Mononuclear cell (primary cell): Measurements from ENCODE around the gene ATP6V0B. TPM values are rescaled to one million over a fixed set of nuclear protein-coding genes. Genes with fewer than 3 reads are reported as not detected.

Experiments
- H3K27me3 ChIP-seq: 2 replicates; pipeline ENCODE4 v1.6.0; 2011; ENCODE audit warnings: low read length, control low read depth; ENCODE audit not compliant: insufficient read depth
- H3K4me1 ChIP-seq: 2 replicates; pipeline ENCODE4 v1.5.1; 2011; ENCODE audit warnings: mild to moderate bottlenecking, low read length, control low read depth; ENCODE audit not compliant: insufficient read depth
- H3K4me3 ChIP-seq: 2 replicates; pipeline ENCODE4 v1.5.1; 2011; ENCODE audit warnings: mild to moderate bottlenecking, low read length, moderate library complexity
- H3K9me3 ChIP-seq: 2 replicates; pipeline ENCODE4 v1.5.1; 2011; ENCODE audit warnings: low read depth, mild to moderate bottlenecking, control low read depth, low read length
- total RNA-seq: library from RNA; depleted of rRNA; stranded (reverse); fragments of >200 nt; gene quantifications from one replicate; pipeline ENCODE4 v1.2.3, GENCODE V29; 2012

The ATP6V0B gene
- 73.1 TPM for total RNA-seq

DNA sequence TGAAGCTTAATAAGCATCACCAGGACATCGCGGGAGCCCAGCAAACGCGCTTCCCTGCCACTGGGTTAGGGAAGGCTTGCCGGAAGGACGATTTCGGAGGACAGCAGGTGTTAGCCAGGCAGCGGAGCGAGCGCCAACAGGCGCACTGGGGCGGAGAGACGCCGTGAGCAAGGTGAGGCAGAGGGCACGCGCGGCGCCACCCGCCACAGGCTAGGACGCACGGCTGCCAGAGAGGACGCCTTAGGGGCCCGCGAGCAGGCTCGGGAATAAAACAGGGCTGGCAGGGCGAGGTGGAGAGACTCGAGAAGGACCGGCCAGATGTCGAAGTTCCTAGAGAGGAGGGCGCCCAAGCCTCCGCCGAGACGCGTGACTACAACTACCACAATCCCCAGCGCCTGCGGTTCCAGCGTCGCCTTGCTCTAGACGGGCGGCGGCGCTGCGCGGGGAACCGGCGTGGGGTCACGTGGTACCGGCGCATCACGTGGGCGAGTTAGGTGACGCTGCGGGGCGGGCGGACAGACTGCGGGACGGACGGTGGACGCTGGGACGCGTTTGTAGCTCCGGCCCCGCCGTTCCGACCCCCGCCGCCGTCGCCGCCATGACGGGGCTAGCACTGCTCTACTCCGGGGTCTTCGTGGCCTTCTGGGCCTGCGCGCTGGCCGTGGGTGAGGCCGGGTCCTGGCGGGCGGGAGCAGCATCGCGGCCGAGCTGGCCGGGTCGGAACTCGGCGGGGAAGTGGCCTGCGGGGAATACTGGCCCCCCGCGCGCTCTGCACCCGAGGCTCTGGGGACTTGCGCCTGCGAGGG, at the start of gene ATP6V0B:
TSS of gene ATP6V0B (plus strand) at position 518 of the 806 bp plus-strand sequence. CDS start at position 599, 81 bp downstream.
- Histone ChIP-seq H3K9me3 (no peaks in the 10 kb centered on the region), H3K27me3 (no peaks in the 10 kb centered on the region), H3K4me3 (peak within 1 kb of the TSS; percentile 71), H3K4me1 (peaks cover 61% of the 10 kb centered on the region)

DNA sequence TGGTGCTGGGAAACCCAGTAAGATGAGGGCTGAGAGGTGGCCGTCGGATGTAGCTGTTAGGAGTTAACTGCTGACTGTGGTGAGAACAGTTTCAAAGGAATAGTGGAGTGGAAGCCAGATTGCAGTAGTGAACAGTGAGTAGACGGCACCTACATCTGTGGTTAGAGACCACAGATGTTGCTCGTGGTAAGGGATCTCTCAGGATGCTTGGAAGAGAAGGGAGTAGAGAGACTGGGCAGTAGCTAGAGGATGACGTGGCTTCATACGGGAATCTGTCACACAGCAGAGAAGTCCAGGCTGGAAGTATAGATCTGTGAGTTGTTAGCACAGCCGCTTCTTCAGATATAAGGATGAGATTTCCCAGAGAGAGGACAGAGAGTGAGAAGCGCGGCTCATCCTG, 48.9 kb upstream of the ATP6V0B start:
- Histone ChIP-seq H3K4me3 (no peak overlapping the region), H3K9me3 (no peaks in the 10 kb centered on the region), H3K4me1 (no peaks in the 10 kb centered on the region), H3K27me3 (no peaks in the 10 kb centered on the region)

DNA sequence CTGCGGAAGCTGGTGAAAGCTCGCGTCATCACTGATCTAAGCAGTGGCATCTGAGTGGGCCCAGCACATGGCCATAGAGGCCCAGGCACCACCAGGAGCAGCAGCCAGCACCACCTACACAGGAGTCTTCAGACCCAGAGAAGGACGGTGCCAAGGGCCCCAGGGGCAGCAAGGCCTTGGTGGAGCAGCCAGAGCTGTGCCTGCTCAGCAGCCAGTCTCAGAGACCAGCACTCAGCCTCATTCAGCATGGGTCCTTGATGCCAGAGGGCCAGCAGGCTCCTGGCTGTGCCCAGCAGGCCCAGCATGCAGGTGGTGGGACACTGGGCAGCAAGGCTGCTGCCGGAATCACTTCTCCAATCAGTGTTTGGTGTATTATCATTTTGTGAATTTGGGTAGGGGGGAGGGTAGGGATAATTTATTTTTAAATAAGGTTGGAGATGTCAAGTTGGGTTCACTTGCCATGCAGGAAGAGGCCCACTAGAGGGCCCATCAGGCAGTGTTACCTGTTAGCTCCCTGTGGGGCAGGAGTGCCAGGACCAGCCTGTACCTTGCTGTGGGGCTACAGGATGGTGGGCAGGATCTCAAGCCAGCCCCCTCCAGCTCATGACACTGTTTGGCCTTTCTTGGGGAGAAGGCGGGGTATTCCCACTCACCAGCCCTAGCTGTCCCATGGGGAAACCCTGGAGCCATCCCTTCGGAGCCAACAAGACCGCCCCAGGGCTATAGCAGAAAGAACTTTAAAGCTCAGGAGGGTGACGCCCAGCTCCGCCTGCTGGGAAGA, 44.4 kb upstream of the ATP6V0B start:
- H3K4me3 ChIP-seq: no peak overlapping the region
- H3K27me3 ChIP-seq: peaks cover 11% of the 10 kb centered on the region
- peaks cover 18% of the 10 kb centered on the region for H3K4me1 ChIP-seq
- no peaks in the 10 kb centered on the region for H3K9me3 ChIP-seq

DNA sequence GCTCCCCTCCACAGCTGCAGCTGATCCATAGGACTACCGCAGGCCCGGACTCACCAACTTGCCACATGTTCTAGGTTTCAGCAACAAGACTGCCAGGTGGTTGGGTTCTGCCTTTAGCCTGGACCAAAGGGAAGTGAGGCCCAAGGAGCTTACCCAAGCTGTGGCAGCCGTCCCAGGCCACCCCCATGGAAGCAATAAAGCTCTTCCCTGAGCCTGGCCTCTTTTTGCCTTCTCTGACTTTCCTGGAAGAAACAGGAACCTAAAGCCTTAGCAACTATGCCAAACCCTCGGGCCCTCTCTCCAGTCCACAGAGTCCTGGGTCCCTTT, 43.8 kb upstream of the ATP6V0B start:
- H3K9me3 ChIP-seq: no peaks in the 10 kb centered on the region
- peaks cover 16% of the 10 kb centered on the region for H3K27me3 ChIP-seq
- peaks cover 23% of the 10 kb centered on the region for H3K4me1 ChIP-seq
- H3K4me3 ChIP-seq: no peak overlapping the region

DNA sequence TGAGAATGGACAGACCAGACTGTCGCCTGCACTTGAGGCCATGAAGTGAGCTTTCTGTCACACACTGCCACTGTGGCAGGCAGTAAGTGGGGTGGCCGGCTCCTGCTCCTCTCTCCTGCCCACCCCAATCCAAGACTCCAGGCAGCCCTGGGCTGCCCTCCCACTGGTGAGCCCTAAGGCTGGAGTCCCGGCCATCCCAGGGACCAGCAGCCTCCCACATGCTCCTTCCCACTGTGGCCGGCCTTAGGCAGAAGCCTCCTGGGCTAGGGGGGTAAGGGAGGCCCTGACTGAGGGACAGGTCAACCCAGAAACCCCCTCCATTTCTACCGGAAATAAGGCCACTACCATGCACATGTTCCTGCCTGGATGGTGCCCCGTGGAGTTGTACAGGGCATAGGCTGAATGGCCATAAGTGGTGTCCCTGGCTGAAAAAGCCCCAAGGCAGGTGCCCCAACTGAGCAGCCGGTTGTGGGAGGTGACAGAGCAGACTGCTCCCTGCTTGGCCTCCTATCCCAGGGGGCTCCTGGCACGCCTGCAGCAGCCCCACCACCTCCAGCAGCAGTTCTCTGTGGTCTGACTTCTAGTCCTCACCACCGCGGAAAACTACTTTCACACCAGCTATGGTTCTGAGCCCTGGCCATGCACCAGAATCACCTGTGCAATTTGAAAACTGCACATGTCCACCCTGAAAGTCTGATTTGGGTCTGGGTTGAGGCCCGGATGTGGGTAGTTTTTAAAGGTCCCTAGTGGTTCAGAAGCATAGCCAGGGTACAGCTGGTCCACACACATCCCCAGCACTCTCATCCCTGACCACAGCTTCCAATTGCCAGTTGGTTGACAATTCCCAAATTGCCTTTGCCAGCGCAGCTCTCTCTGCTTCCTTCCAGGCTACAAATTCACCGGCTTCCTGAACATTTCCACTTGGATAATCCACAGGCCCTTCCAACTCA, 42.8 kb upstream of the ATP6V0B start:
- H3K9me3 ChIP-seq: no peaks in the 10 kb centered on the region
- H3K27me3 ChIP-seq: peaks cover 16% of the 10 kb centered on the region
- H3K4me1 ChIP-seq: peaks cover 30% of the 10 kb centered on the region
- no peak overlapping the region for H3K4me3 ChIP-seq

DNA sequence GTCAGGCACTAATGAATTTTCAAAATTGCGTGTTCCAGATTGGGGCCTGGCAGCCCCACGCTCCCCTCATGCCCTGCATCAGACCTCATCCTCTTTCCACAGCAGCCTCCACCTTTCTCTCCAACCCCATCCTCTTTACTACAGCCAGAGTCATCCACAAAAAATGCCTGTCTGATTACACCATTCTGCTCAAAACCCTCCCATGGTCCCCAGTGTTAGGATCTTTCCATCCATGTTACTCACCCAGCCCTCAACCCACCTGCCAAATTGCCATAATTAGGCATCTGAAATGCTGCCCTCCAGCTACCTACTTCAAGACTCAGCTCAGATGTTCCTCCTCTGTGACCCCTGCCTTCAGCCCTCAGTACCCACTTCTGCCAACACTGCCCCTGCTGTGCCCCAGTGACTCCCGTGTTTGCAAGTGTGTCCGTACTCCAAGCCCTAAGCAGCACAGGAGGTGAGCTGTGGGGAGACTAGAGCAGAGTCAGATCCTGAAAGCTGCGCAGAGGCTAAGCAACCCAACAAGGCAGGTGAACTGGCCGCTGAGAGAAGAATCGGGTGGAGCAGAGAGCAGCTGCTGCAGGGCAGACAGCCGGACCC, 41.9 kb upstream of the ATP6V0B start:
- Histone ChIP-seq H3K4me3 (no peak overlapping the region), H3K4me1 (peaks cover 30% of the 10 kb centered on the region), H3K27me3 (peaks cover 16% of the 10 kb centered on the region), H3K9me3 (no peaks in the 10 kb centered on the region)

DNA sequence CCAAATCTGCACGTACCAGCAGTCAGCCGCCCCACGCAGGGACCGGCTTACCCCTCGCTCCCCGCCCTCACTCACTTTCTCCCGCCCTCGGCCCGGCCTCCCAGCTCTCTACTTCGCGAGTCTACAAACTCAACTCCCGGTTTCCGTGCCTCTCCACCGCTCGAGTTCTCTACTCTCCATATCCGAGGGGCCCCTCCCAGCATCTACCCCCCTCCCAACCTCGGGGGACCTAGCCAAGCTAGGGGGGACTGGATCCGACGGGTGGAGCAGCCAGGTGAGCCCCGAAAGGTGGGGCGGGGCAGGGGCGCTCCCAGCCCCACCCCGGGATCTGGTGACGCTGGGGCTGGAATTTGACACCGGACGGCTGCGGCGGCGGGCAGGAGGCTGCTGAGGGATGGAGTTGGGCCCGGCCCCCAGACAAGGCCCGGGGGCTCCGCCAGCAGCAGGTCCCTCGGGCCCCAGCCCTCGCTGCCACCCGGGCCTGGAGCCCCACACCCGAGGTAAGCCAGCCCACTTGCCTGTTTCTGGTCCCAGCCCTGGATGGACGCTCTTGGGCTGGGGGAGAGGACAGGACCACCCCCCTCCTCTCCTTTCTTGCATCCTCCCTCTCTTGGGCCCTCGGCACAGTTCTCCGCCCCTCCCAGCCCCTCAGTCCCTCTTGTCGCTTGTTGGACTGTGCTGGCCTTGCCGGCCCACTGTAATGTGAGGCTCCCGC, 41.2 kb upstream of the ATP6V0B start, which contains the start of gene ARTN:
TSS of gene ARTN (plus strand) at position 416 of the 715 bp plus-strand sequence. CDS start 1,856 bp downstream, outside the sequence.
- Histone ChIP-seq H3K9me3 (no peaks in the 10 kb centered on the region), H3K4me3 (no peak within 1 kb of the TSS), H3K27me3 (peaks cover 16% of the 10 kb centered on the region), H3K4me1 (peaks cover 30% of the 10 kb centered on the region)

DNA sequence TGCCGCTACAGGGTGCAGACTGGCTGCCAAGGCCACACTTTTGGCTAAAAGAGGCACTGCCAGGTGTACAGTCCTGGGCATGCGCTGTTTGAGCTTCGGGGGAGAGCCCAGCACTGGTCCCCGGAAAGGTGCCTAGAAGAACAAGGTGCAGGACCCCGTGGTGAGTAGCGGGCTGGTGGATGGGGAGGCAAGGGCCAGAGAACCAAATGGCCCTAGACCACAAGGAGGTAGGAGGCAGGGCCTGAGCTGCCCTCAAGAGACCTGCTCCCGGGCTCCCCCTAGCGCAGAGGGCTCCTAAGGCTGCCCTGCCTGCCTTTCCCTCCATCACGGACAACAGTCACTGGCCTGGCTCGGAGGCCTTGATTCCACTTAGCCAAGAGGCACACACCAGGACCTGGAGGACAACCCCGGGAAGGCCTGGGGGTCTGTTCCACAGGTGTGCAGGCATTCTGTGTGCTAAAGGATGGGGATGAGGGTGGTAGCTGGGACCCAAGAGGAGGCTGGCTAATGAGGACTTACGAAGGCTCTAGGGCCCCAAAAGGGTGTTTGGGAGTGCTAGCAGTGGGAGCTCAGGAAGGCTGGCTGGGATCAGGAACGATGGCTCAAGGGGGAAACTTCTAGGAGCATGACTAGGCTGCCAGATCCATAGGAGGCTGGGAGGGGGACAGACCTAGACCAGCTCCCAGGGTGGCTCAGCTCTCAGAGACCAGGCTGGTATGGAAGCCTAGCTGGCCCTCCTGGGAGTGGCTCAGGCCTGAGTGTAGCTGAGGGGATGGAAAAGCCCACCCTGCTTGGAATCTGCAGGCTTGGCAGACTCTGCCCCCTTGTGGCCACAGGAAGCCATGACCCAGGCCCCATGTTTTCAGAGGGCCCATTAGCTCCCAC, 40.4 kb upstream of the ATP6V0B start:
- H3K9me3 ChIP-seq: no peaks in the 10 kb centered on the region
- H3K4me1 ChIP-seq: peaks cover 30% of the 10 kb centered on the region
- H3K27me3 ChIP-seq: peaks cover 16% of the 10 kb centered on the region
- H3K4me3 ChIP-seq: no peak overlapping the region

DNA sequence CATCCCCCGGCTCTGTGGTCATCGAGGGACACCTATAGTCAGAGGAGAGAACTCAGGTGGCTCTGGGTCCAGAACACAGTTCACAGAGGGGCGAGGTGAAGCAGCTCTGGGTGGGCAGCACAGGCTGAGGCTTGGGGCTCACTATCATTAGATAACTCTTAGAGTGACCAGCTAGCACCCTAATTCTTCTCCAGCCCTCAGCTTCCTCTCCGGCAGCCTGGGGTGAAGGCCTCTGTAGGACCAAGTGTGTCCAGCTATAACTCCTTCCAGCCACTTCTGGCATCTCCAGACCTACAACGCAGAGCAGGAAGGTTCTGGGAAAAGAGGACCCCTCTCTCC, 39.8 kb upstream of the ATP6V0B start:
- peaks cover 16% of the 10 kb centered on the region for H3K27me3 ChIP-seq
- no peak overlapping the region for H3K4me3 ChIP-seq
- H3K9me3 ChIP-seq: no peaks in the 10 kb centered on the region
- peaks cover 32% of the 10 kb centered on the region for H3K4me1 ChIP-seq

DNA sequence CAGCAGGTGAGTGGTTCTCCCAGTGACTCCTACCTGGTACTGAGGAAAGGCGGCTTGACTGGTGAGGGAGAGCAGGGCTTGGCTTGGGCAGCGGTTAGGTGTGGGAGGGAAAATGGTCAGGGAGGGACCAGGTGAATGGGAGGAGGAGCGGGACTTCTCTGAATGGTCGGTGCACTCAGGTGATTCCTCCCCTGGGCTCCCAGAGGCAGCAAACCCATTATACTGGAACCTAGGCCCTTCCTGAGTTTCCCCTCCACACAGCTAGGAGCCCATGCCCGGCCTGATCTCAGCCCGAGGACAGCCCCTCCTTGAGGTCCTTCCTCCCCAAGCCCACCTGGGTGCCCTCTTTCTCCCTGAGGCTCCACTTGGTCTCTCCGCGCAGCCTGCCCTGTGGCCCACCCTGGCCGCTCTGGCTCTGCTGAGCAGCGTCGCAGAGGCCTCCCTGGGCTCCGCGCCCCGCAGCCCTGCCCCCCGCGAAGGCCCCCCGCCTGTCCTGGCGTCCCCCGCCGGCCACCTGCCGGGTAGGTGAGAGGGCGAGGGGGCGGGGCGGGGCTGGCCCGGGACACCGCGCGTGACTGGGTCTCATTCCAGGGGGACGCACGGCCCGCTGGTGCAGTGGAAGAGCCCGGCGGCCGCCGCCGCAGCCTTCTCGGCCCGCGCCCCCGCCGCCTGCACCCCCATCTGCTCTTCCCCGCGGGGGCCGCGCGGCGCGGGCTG, 38.9 kb upstream of the ATP6V0B start:
- Histone ChIP-seq H3K4me1 (peaks cover 32% of the 10 kb centered on the region), H3K27me3 (peaks cover 16% of the 10 kb centered on the region), H3K4me3 (no peak overlapping the region)

DNA sequence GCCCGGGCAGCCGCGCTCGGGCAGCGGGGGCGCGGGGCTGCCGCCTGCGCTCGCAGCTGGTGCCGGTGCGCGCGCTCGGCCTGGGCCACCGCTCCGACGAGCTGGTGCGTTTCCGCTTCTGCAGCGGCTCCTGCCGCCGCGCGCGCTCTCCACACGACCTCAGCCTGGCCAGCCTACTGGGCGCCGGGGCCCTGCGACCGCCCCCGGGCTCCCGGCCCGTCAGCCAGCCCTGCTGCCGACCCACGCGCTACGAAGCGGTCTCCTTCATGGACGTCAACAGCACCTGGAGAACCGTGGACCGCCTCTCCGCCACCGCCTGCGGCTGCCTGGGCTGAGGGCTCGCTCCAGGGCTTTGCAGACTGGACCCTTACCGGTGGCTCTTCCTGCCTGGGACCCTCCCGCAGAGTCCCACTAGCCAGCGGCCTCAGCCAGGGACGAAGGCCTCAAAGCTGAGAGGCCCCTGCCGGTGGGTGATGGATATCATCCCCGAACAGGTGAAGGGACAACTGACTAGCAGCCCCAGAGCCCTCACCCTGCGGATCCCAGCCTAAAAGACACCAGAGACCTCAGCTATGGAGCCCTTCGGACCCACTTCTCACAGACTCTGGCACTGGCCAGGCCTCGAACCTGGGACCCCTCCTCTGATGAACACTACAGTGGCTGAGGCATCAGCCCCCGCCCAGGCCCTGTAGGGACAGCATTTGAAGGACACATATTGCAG, 38.2 kb upstream of the ATP6V0B start:
- H3K4me1 ChIP-seq: peaks cover 32% of the 10 kb centered on the region
- H3K27me3 ChIP-seq: peaks cover 16% of the 10 kb centered on the region
- H3K4me3 ChIP-seq: no peak overlapping the region
- no peaks in the 10 kb centered on the region for H3K9me3 ChIP-seq

More for the DNA sequence above, 38.9 kb upstream of the ATP6V0B start:
- no peaks in the 10 kb centered on the region for H3K9me3 ChIP-seq

DNA sequence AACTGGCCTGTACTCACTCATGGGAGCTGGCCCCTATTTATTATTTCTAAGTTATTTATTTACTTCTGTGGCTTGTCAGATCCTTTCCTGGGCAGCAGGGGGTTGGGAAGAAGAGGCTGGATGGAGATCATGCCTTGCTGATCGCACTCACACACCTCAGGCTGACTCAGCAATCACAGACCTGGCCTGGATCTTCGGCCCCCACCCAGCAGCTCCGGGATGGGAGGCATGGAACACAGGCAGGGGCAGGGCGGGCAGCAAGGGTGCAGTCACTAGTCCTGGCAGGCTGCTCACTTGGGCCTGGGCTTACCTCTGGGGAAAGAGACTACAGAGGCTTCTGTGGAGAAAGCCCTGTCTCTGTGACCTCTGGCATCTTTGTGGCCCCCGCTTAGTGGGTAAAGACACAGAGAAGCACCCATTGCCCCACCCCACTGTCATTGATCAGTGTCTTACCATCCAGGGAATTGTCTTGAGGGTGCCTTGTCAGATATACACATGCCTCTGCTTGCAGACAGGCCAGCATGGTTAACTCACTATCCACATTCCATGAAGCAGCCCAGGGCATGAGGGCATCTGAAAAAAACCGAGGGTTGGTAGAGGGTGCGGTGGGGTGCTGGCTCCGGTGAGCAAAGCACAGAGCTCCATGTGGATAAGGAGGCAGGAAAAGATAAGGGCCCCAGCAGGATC, 37.4 kb upstream of the ATP6V0B start:
- Histone ChIP-seq H3K27me3 (peaks cover 16% of the 10 kb centered on the region), H3K4me3 (no peak overlapping the region), H3K4me1 (peaks cover 32% of the 10 kb centered on the region), H3K9me3 (no peaks in the 10 kb centered on the region)
